Measurements from ENCODE around the gene LYPD5.

GRCh38 chr19:43781630-43782310 lies 20.5 kb downstream of the LYPD5 start:
- no peak for TF ChIP-seq CTCF (IDR thresholded peaks at IDR 0.05)
- TF ChIP-seq POLR2A (IDR thresholded peaks at IDR 0.05), result no peak
- no peak for TF ChIP-seq EP300 (IDR thresholded peaks at IDR 0.05)
- no peak for TF ChIP-seq POLR2AphosphoS5 (IDR thresholded peaks at IDR 0.05)

Measured in sigmoid colon (tissue), 4 donors.